ENCODE measurements around the gene OR2AJ1.

DNA sequence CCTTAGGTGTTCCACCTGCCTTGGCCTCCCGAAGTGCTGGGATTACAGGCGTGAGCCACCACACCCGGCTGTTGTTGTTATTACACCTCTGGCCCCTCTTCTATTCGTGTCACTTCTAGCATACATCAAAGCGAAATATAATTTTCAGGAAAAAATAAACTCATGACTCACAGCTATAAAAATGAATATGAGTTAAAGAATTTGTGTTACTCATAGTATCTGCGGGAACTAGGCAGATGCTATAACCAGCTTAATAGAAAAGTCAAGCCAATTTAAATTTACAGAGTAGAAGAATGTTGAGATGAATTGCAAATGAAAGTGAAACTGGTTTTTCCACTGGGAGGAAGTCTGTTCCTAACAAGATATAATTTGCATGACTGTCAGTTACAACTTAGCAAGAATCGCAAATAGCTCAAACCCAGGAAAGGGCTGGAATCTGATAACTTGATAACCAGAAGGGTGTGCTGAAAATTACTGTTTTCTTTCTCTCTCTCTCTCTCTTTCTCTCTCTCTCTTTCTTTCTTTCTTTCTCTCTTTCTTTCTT lies 18.1 kb upstream of the OR2AJ1 start:
- TF ChIP-seq SPI1 (IDR thresholded peaks at IDR 0.05; ENCODE audit: borderline replicate concordance, low read depth) (peak; percentile 60; the same call in 1 of the 2 replicates), CTCF (IDR thresholded peaks at IDR 0.05; ENCODE audit: insufficient read depth, low read length) (no peak), POLR2AphosphoS5 (IDR thresholded peaks at IDR 0.05; ENCODE audit: low read depth) (no peak), GABPA (IDR thresholded peaks at IDR 0.05; ENCODE audit: low read depth) (no peak)
- TF ChIP-seq, protein P1, sequence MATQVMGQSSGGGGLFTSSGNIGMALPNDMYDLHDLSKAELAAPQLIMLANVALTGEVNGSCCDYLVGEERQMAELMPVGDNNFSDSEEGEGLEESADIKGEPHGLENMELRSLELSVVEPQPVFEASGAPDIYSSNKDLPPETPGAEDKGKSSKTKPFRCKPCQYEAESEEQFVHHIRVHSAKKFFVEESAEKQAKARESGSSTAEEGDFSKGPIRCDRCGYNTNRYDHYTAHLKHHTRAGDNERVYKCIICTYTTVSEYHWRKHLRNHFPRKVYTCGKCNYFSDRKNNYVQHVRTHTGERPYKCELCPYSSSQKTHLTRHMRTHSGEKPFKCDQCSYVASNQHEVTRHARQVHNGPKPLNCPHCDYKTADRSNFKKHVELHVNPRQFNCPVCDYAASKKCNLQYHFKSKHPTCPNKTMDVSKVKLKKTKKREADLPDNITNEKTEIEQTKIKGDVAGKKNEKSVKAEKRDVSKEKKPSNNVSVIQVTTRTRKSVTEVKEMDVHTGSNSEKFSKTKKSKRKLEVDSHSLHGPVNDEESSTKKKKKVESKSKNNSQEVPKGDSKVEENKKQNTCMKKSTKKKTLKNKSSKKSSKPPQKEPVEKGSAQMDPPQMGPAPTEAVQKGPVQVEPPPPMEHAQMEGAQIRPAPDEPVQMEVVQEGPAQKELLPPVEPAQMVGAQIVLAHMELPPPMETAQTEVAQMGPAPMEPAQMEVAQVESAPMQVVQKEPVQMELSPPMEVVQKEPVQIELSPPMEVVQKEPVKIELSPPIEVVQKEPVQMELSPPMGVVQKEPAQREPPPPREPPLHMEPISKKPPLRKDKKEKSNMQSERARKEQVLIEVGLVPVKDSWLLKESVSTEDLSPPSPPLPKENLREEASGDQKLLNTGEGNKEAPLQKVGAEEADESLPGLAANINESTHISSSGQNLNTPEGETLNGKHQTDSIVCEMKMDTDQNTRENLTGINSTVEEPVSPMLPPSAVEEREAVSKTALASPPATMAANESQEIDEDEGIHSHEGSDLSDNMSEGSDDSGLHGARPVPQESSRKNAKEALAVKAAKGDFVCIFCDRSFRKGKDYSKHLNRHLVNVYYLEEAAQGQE (IDR thresholded peaks at IDR 0.05; ENCODE audit: insufficient replicate concordance, low read depth) = no peak

Measured in HL-60 (cell line).